Smooth muscle cell (in vitro differentiated cells): Measurements from ENCODE around the gene CEL. TPM values are rescaled to one million over a fixed set of nuclear protein-coding genes. Genes with fewer than 3 reads are reported as not detected.

Experiments
- DNase-seq: peaks from one replicate; lab custom pipeline; 2025; ENCODE audit not compliant: unreplicated experiment; lab: John Stamatoyannopoulos, UW
- H2AFZ ChIP-seq: fragments of 200-600 bp; sonication (generic); 2 replicates; pipeline ENCODE4 v1.6.0; 2016; ENCODE audit warnings: antibody characterized with exemption, low read depth, mild to moderate bottlenecking
- H3F3A ChIP-seq: fragments of 200-600 bp; sonication (generic); 2 replicates; pipeline ENCODE4 v1.6.0; 2017; ENCODE audit warnings: antibody characterized with exemption, low read depth
- H3K27ac ChIP-seq: fragments of 200-600 bp; sonication (generic); 2 replicates; pipeline ENCODE4 v1.5.1; 2016; ENCODE audit warnings: low read depth, mild to moderate bottlenecking
- H3K27me3 ChIP-seq: fragments of 200-600 bp; sonication (generic); 2 replicates; pipeline ENCODE4 v1.6.1; 2016; ENCODE audit warnings: low read depth, mild to moderate bottlenecking
- H3K36me3 ChIP-seq: fragments of 200-600 bp; sonication (generic); 2 replicates; pipeline ENCODE4 v1.5.1; 2016; ENCODE audit warnings: low read depth
- H3K4me1 ChIP-seq: fragments of 200-600 bp; sonication (generic); 2 replicates; pipeline ENCODE4 v1.5.1; 2016; ENCODE audit warnings: low read depth
- H3K4me2 ChIP-seq: fragments of 200-600 bp; sonication (generic); 2 replicates; pipeline ENCODE4 v1.6.0; 2016; ENCODE audit warnings: mild to moderate bottlenecking
- H3K4me3 ChIP-seq: fragments of 200-600 bp; sonication (generic); 2 replicates; pipeline ENCODE4 v1.5.1; 2016; ENCODE audit warnings: mild to moderate bottlenecking
- H3K79me2 ChIP-seq: fragments of 200-600 bp; sonication (generic); 2 replicates; pipeline ENCODE4 v1.6.0; 2016; ENCODE audit warnings: low read depth, mild to moderate bottlenecking
- H3K9ac ChIP-seq: fragments of 200-600 bp; sonication (generic); 2 replicates; pipeline ENCODE4 v1.6.0; 2016; ENCODE audit warnings: low read depth
- H3K9me3 ChIP-seq: fragments of 200-600 bp; sonication (generic); replicated peaks from 2 replicates; pipeline ENCODE4 v1.5.1; 2016; ENCODE audit warnings: low read depth
- H4K20me1 ChIP-seq: fragments of 200-600 bp; sonication (generic); 2 replicates; pipeline ENCODE4 v1.6.0; 2016; ENCODE audit warnings: low read depth
- CTCF ChIP-seq: fragments of 200-600 bp; sonication (generic); IDR thresholded peaks from 2 replicates; pipeline ENCODE4 v1.5.1; 2017; ENCODE audit warnings: borderline replicate concordance, mild to moderate bottlenecking, antibody characterized with exemption; ENCODE audit not compliant: insufficient read depth, poor library complexity, severe bottlenecking
- WGBS: methylation state at CpG from one replicate; pipeline ENCODE4 v1.1.7; 2016; ENCODE audit warnings: low lambda C conversion rate; 5-methylcytosine and 5-hydroxymethylcytosine counted together
- polyA plus RNA-seq: library from polyadenylated mRNA; unstranded; fragments of >200 nt; fragmentation: Nextera tagmentation; extraction: Ambion mirVana; gene quantifications from 2 replicates; pipeline ENCODE4 v1.2.1, GENCODE V29; 2016
- total RNA-seq: library from RNA; depleted of rRNA; stranded (reverse); fragments of >200 nt; gene quantifications from 2 replicates; pipeline ENCODE4 v1.2.3, GENCODE V29; 2014

CEL gene
- total and polyA plus RNA-seq, 2 experiments from 2014 or later, result 0.18 to 0.73 TPM

GRCh38 chr9:133051966-133052539 is 9.7 kb upstream of the CEL start:
- no peak overlapping the region for H2AFZ ChIP-seq
- no peaks in the 10 kb centered on the region for H3K79me2 ChIP-seq
- H3K27me3 ChIP-seq, result no peaks in the 10 kb centered on the region
- H3K27ac ChIP-seq, result no peak overlapping the region
- no peaks in the 10 kb centered on the region for H3K9me3 ChIP-seq
- no peaks in the 10 kb centered on the region for H3K36me3 ChIP-seq
- no peak for TF ChIP-seq CTCF
- H3K9ac ChIP-seq, result no peak overlapping the region
- H3K4me3 ChIP-seq, result no peak overlapping the region
- no peaks in the 10 kb centered on the region for H3K4me1 ChIP-seq
- no peak overlapping the region for H3K4me2 ChIP-seq
- no peak for DNase-seq
- 97% methylated on average over 9 of the region's 9 CpGs for WGBS
- no peaks in the 10 kb centered on the region for H3F3A ChIP-seq
- H4K20me1 ChIP-seq, result peaks cover 10% of the 10 kb centered on the region

DNA sequence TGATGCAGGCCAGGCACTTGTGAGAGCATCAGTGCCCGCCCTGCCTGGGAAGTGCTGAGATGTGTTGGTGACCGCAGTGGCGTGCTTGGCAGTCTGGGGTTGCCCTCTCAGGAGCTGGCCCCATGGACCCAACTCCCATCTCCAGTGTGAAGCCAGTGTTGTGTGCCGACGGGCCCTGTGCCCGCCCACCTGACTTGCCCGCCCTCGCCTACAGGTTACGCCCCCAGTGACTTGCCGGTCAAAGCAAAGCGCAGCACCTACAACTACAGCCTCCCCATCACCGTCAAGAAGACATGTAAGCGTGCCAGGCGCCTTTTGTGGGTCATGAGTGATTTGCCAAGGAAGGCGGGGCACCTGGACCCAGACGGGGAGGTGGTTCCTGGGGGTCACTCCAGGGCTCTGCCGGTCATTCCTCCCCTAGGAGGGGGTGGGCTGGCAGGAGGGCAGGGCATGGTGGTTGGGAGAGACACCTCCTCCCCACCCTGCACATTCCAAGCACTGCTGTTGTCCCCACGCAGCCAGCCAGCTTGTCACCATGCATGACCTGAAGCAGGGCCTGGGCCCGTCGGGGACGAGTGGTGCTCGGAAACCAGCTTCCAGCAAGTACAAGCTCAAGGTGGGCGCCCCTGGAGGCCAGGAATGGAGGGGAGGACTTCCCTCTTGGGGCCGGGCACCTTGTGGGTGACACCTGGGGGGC is 7.4 kb upstream of the CEL start:
- Histone ChIP-seq H3K36me3 (no peaks in the 10 kb centered on the region), H2AFZ (no peak overlapping the region), H3K9ac (no peak overlapping the region), H3K79me2 (no peaks in the 10 kb centered on the region), H3K4me1 (no peaks in the 10 kb centered on the region), H3K27ac (no peak overlapping the region), H3K4me2 (no peak overlapping the region), H3K27me3 (no peaks in the 10 kb centered on the region), H3K9me3 (no peaks in the 10 kb centered on the region), H3F3A (no peaks in the 10 kb centered on the region), H4K20me1 (peaks cover 10% of the 10 kb centered on the region), H3K4me3 (no peak overlapping the region)
- DNase-seq, result no peak
- TF ChIP-seq CTCF, result no peak
- 96% methylated on average over 22 of the region's 24 CpGs for WGBS

DNA sequence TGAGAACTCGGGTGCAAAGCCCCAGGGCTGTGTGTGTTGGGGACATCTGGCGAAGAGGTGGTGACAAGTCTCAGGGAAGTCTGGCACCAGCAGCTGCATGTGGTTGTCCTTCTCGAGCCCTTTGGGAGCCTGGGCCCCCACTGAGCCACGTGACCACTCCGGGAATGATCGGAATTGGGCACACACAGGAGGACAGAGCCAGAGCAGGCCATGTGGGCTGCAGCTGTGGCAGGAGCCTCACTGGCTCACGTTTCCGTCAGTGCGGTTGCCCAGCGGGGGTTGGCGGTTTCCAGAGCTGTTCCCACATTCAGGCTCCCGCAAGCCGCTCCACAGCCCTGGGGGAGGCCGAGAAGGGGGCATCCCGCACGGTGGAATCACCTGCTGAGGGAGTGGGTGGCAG is 6.8 kb upstream of the CEL start:
- Histone ChIP-seq H3K4me3 (no peak overlapping the region), H3K36me3 (no peaks in the 10 kb centered on the region), H3K4me2 (no peak overlapping the region), H3K79me2 (no peaks in the 10 kb centered on the region), H3K9ac (no peak overlapping the region), H3F3A (no peaks in the 10 kb centered on the region), H4K20me1 (peaks cover 9% of the 10 kb centered on the region), H3K4me1 (peaks cover 5% of the 10 kb centered on the region), H3K27me3 (no peaks in the 10 kb centered on the region), H3K27ac (no peak overlapping the region), H3K9me3 (no peaks in the 10 kb centered on the region), H2AFZ (no peak overlapping the region)
- no peak for DNase-seq
- TF ChIP-seq CTCF, result no peak
- WGBS, result 85% methylated on average over 16 of the region's 16 CpGs
